Trophoblast cell (in vitro differentiated cells and primary cell): ENCODE data around the gene P2RY6.

Experiments used
- DNase-seq, 2 donors: peaks; one replicate each; pipeline ENCODE4 v3.0.0-alpha.2; 2016
- H2AFZ ChIP-seq: 2 replicates; pipeline ENCODE4 v1.6.1; 2013; ENCODE audit warnings: low read length, moderate library complexity, mild to moderate bottlenecking; ENCODE audit not compliant: insufficient read depth, poor library complexity
- H2AK5ac ChIP-seq: 2 replicates; pipeline ENCODE4 v1.6.1; 2013; ENCODE audit warnings: mild to moderate bottlenecking, low read length
- H2BK120ac ChIP-seq: 2 replicates; pipeline ENCODE4 v1.6.1; 2013; ENCODE audit warnings: low read length, mild to moderate bottlenecking, moderate library complexity; ENCODE audit not compliant: insufficient read depth, poor library complexity
- H2BK12ac ChIP-seq: 2 replicates; pipeline ENCODE4 v1.6.1; 2013; ENCODE audit warnings: mild to moderate bottlenecking, low read length, moderate library complexity
- H2BK5ac ChIP-seq: 2 replicates; pipeline ENCODE4 v1.6.1; 2013; ENCODE audit warnings: low read length, low read depth, moderate library complexity, mild to moderate bottlenecking; ENCODE audit not compliant: poor library complexity
- H3K14ac ChIP-seq: 2 replicates; pipeline ENCODE4 v1.6.1; 2013; ENCODE audit warnings: mild to moderate bottlenecking, low read length
- H3K18ac ChIP-seq: 2 replicates; pipeline ENCODE4 v1.6.1; 2013; ENCODE audit warnings: mild to moderate bottlenecking, low read length
- H3K23ac ChIP-seq: 2 replicates; pipeline ENCODE4 v1.6.1; 2013; ENCODE audit warnings: low read length
- H3K27ac ChIP-seq: 2 replicates; pipeline ENCODE4 v1.5.1; 2013; ENCODE audit warnings: low read depth, mild to moderate bottlenecking, inconsistent platforms, low read length, moderate library complexity
- H3K27me3 ChIP-seq: 2 replicates; pipeline ENCODE4 v1.6.1; 2013; ENCODE audit warnings: inconsistent platforms, mild to moderate bottlenecking, low read length, moderate library complexity; ENCODE audit not compliant: insufficient read depth
- H3K36me3 ChIP-seq, 2 experiments: 1 replicate in 1 of 2; 2 replicates in 1 of 2; pipeline ENCODE4 v1.6.1; 2013; ENCODE audit warnings: low read length in 2 of 2, mild to moderate bottlenecking in 2 of 2, moderate library complexity in 1 of 2; ENCODE audit not compliant: insufficient read depth in 2 of 2, control insufficient read depth in 1 of 2
- H3K4ac ChIP-seq: 2 replicates; pipeline ENCODE4 v1.6.1; 2013; ENCODE audit warnings: low read depth, mild to moderate bottlenecking, low read length, moderate library complexity
- H3K4me1 ChIP-seq, 2 experiments: 1 replicate in 1 of 2; 2 replicates in 1 of 2; pipeline ENCODE4 v1.6.1; 2013; ENCODE audit warnings: low read length in 2 of 2, mild to moderate bottlenecking in 2 of 2, moderate library complexity in 1 of 2; ENCODE audit not compliant: insufficient read depth in 2 of 2, control insufficient read depth in 1 of 2
- H3K4me2 ChIP-seq: 2 replicates; pipeline ENCODE4 v1.6.1; 2013; ENCODE audit warnings: inconsistent platforms, mild to moderate bottlenecking, low read length, moderate library complexity
- H3K4me3 ChIP-seq: 2 replicates; pipeline ENCODE4 v1.5.1; 2013; ENCODE audit warnings: mild to moderate bottlenecking, low read depth, low read length, inconsistent platforms
- H3K79me1 ChIP-seq: one replicate; pipeline ENCODE4 v1.6.1; 2013; ENCODE audit warnings: low read length
- H3K79me2 ChIP-seq: 2 replicates; pipeline ENCODE4 v1.6.1; 2013; ENCODE audit warnings: low read length, mild to moderate bottlenecking; ENCODE audit not compliant: control insufficient read depth, insufficient read depth, poor library complexity
- H3K9ac ChIP-seq: 2 replicates; pipeline ENCODE4 v1.6.1; 2013; ENCODE audit warnings: mild to moderate bottlenecking, low read length
- H3K9me3 ChIP-seq: 2 replicates; pipeline ENCODE4 v1.6.1; 2013; ENCODE audit warnings: low read depth, mild to moderate bottlenecking, control low read depth, inconsistent platforms, low read length; ENCODE audit not compliant: insufficient read depth
- H4K12ac ChIP-seq: 2 replicates; pipeline ENCODE4 v1.6.1; 2013; ENCODE audit warnings: low read depth, mild to moderate bottlenecking, low read length, moderate library complexity
- H4K8ac ChIP-seq: 2 replicates; pipeline ENCODE4 v1.6.1; 2013; ENCODE audit warnings: low read depth, mild to moderate bottlenecking, low read length, moderate library complexity
- H4K91ac ChIP-seq: one replicate; pipeline ENCODE4 v1.6.1; 2013; ENCODE audit warnings: low read depth, mild to moderate bottlenecking, low read length, moderate library complexity
- WGBS: extraction: QIAGEN DNeasy Blood & Tissue Kit; methylation state at CpG from one replicate; pipeline ENCODE4 v1.1.7; 2013; ENCODE audit warnings: missing lambda C conversion rate; ENCODE audit not compliant: insufficient read length, insufficient coverage; ENCODE audit errors: extremely low coverage; 5-methylcytosine and 5-hydroxymethylcytosine counted together

The P2RY6 gene

DNA sequence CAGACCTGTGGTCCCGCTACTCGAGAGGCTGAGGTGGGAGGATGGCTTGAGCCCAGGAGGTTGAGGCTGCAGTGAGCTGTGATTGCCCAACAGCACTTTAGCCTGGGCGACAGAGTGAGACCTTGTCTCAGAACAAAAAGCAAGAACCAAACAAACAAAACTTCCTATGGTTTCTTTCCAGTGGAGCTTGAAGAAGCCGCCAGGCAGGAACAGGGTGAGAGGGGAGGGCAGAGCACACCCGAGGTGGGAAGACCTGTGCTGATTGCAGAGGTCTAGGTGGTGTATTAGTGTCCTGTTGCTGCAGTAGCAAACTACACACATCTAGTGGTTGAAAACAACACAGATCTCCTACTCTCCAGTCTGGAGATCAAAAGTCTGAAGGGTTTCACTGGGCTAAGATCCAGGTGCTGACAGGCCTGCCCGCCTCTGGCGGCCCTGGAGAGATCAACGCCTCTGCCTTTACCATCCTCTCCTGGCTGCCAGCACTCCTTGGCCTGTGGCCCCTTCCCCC, 46.4 kb downstream of the P2RY6 start:
- H3K27me3 ChIP-seq, result no peaks in the 10 kb centered on the region
- peaks cover 23% of the 10 kb centered on the region for H3K79me1 ChIP-seq
- H3K23ac ChIP-seq, result no peak overlapping the region
- no peak overlapping the region for H2BK120ac ChIP-seq
- no CpG with 5 or more reads among the region's 8 CpGs for WGBS
- no peak overlapping the region for H3K18ac ChIP-seq
- no peak overlapping the region for H3K4me3 ChIP-seq
- no peak overlapping the region for H3K9ac ChIP-seq
- peaks cover 17 to 27% of the 10 kb centered on the region in 2 experiments for H3K36me3 ChIP-seq
- H2BK5ac ChIP-seq, result no peak overlapping the region
- H3K4me2 ChIP-seq, result no peak overlapping the region
- peaks cover 23% of the 10 kb centered on the region for H3K79me2 ChIP-seq
- H2AK5ac ChIP-seq, result no peak overlapping the region
- H2AFZ ChIP-seq, result no peak overlapping the region
- peaks cover 42 to 58% of the 10 kb centered on the region in 2 experiments for H3K4me1 ChIP-seq
- no peak for DNase-seq
- H4K8ac ChIP-seq, result no peak overlapping the region
- no peak overlapping the region for H2BK12ac ChIP-seq
- no peak overlapping the region for H4K91ac ChIP-seq
- H3K4ac ChIP-seq, result no peak overlapping the region
- no peak overlapping the region for H3K27ac ChIP-seq
- no peak overlapping the region for H4K12ac ChIP-seq
- H3K9me3 ChIP-seq, result no peaks in the 10 kb centered on the region
- no peak overlapping the region for H3K14ac ChIP-seq

DNA sequence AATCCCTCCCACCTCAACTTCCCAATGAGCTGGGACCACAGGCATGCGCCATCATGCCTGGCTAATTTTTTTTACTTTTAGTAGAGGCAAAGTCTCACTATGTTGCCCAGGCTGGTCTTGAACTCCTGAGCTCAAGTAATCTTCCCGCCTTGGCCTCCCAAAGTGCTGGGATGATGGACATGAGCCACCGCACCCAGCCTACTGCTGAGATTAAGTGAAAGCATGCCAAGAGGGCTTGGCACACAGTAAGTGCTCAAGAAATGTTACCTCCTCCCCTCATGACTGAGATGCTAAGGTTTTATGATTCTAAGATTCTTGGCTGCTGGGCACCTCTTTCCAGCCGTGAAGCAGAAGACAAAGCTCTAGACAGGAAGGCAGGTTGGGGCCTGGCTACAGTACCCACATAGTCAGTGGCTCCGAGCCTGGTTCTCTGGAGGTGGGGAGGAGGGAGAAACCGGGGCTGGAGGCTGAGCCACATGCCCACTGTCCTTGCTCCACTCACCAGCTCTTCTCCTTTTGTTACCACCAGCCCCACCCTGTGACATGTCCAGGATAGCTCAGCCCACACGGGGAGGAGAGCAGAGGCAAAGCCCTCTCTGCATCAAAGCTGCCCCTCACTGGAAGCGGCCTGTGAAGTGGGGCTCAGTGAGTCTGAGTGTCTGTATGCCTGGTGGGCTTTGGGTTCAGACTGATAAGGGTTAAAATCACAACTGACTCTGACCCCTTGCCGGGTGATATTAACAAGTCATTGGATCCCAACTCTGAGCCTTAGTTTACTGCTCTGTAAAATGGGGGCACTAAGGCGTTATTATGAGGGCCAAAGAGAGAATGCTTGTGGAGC, 48.8 kb downstream of the P2RY6 start:
- H3K4me1 ChIP-seq, result peaks cover 45 to 57% of the 10 kb centered on the region in 2 experiments
- H3K27me3 ChIP-seq, result no peaks in the 10 kb centered on the region
- no peak overlapping the region for H3K4me2 ChIP-seq
- no peak overlapping the region for H3K9ac ChIP-seq
- no peak overlapping the region for H3K23ac ChIP-seq
- no peak overlapping the region for H4K91ac ChIP-seq
- peak overlapping the region; percentile 73 for H3K4ac ChIP-seq
- H3K79me1 ChIP-seq, result peaks cover 33% of the 10 kb centered on the region
- H2AK5ac ChIP-seq, result peak overlapping the region; percentile 27
- no peak overlapping the region for H4K12ac ChIP-seq
- H3K27ac ChIP-seq, result peak overlapping the region; percentile 23
- no CpG with 5 or more reads among the region's 10 CpGs for WGBS
- H2BK120ac ChIP-seq, result peak overlapping the region; percentile 5
- peak overlapping the region; percentile 38 for H2BK12ac ChIP-seq
- H3K18ac ChIP-seq, result peak overlapping the region; percentile 42
- H3K4me3 ChIP-seq, result no peak overlapping the region
- H3K36me3 ChIP-seq, result peaks cover 18 to 32% of the 10 kb centered on the region in 2 experiments
- peak overlapping the region; percentile 56 for H2AFZ ChIP-seq
- H3K14ac ChIP-seq, result peak overlapping the region; percentile 65
- no peak for DNase-seq
- peaks cover 25% of the 10 kb centered on the region for H3K79me2 ChIP-seq
- H2BK5ac ChIP-seq, result peak overlapping the region; percentile 11
- no peak overlapping the region for H4K8ac ChIP-seq
- no peaks in the 10 kb centered on the region for H3K9me3 ChIP-seq

DNA sequence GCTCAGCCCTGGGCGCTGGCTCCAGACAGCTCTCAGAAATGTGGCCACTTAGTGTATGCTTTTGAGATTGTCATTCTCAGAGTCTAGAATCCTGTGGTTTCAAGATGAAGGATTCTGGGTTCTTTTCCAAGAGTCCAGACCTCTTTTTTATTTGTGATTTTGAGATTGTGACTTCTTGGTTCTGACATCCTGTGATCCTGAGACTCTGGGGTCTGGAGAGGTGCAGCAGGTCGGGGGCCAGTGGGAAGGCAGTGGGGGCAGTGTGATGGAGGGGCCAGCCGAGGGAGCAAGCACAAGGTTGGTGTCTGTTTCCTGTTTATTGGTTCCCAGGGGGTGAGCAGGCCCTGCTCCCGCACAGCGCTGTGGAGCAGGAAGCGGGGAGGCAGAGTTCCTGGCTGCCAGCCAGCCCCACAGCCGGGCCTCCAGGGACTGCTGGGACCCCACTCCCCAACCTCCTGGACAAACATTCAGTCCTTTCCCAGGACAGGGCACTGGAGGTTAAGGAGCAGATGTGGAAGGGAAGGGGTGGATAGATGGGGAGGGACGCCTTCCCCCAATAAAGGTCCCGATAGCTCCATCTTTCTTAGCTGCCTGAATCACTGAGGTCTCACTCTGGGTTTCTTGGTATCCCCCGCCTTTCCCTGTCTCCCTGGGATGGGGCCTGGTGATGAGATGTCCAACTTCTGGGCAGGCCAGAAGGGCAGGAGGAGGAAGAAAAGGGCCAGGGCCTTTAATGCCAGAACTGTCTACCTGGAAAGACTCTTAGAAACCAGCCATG, 49.7 kb downstream of the P2RY6 start:
- no CpG with 5 or more reads among the region's 10 CpGs for WGBS
- H3K9me3 ChIP-seq, result no peaks in the 10 kb centered on the region
- H4K8ac ChIP-seq, result no peak overlapping the region
- peaks cover 49 to 54% of the 10 kb centered on the region in 2 experiments for H3K4me1 ChIP-seq
- H3K18ac ChIP-seq, result no peak overlapping the region
- H2BK120ac ChIP-seq, result no peak overlapping the region
- H2BK12ac ChIP-seq, result no peak overlapping the region
- H2AK5ac ChIP-seq, result peak overlapping the region; percentile 18
- peaks cover 33% of the 10 kb centered on the region for H3K79me1 ChIP-seq
- H3K27ac ChIP-seq, result peak overlapping the region; percentile 22
- H2AFZ ChIP-seq, result no peak overlapping the region
- no peak overlapping the region for H2BK5ac ChIP-seq
- peaks cover 22% of the 10 kb centered on the region for H3K79me2 ChIP-seq
- peaks cover 21 to 30% of the 10 kb centered on the region in 2 experiments for H3K36me3 ChIP-seq
- DNase-seq, result no peak
- no peak overlapping the region for H4K12ac ChIP-seq
- peak overlapping the region; percentile 4 for H4K91ac ChIP-seq
- no peak overlapping the region for H3K4me2 ChIP-seq
- H3K4me3 ChIP-seq, result no peak overlapping the region
- peak overlapping the region; percentile 61 for H3K4ac ChIP-seq
- no peaks in the 10 kb centered on the region for H3K27me3 ChIP-seq
- H3K23ac ChIP-seq, result no peak overlapping the region
- H3K9ac ChIP-seq, result no peak overlapping the region
- peak overlapping the region; percentile 26 for H3K14ac ChIP-seq
